ENCODE results near the gene PRM3.
A peak's percentile ranks its signal among the peaks of the same experiment; 100 is the strongest.

PRM3 gene

GRCh38 chr16:11242658-11243057, 30.8 kb downstream of the PRM3 start:
- DNase-seq = no peak

- DNase-seq = no peak
Observed at GRCh38 chr16:11241480-11242204, 31.8 kb downstream of the PRM3 start.

- no peak for DNase-seq
Observed at GRCh38 chr16:11240636-11241473, 32.6 kb downstream of the PRM3 start.

DNA sequence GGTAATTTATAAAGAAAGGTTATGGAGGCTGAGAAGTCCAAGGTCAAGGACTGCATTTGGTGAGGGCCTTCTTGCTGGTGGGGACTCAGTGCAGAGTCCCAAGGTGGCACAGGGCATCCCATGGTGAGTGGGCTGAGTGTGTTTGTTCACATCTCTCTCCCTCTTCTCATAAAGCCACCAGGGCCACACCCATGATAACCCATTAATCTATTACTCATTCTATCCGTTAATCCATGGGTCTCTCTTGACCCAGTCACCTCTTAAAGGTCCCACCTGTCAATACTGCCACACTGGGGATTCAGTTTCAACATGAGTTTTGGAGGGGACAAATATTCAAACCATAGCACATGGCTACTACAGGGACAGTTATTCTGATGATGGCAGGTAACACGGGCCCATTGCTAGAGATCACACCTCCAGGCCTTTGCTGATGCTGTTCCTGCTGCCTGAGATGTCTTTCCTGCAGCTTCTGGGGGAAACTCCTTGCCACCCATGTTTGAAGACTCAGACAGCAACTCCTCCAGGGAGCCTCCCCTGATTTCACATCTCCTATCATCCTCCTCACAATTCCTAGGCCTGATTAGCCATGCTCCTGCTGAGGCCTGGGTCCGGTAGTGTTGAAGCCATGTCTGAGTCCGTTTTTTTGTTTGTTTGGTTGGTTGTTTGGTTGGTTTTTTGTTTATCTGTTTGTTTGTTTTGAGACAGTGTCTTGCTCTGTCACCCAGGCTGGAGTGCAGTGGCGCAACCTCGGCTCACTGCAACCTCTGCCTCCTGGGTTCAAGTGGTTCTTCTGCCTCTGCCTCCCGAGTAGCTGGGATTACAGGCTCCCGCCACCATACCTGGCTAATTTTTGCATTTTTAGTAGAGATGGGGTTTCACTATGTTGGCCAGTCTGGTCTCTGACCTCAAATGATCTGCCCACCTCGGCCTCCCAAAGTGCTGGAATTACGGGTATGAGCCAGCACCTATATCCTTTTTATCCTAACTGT, 33.5 kb downstream of the PRM3 start:
- no peak for DNase-seq

GRCh38 chr16:11238272-11239202, 34.9 kb downstream of the PRM3 start:
- DNase-seq = no peak

GRCh38 chr16:11236461-11237254, 36.8 kb downstream of the PRM3 start:
- no peak for DNase-seq

DNA sequence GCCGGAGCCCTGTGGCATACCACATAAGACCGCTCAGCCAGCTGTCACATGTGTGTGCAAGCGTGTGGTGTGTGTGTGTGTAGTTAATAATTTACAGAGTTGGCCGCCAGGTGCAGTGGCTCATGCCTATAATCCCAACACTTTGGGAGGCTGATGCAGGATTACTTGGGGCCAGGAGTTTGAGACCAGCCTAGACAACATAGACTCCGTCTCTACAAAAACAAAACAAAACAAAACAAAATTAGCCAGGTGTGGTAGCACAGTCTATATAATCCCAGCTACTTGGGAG, 37.8 kb downstream of the PRM3 start:
- DNase-seq = no peak

GRCh38 chr16:11234884-11235702, 38.3 kb downstream of the PRM3 start:
- no peak for DNase-seq

GRCh38 chr16:11233727-11234376, 39.6 kb downstream of the PRM3 start:
- DNase-seq = peak; percentile 70

DNA sequence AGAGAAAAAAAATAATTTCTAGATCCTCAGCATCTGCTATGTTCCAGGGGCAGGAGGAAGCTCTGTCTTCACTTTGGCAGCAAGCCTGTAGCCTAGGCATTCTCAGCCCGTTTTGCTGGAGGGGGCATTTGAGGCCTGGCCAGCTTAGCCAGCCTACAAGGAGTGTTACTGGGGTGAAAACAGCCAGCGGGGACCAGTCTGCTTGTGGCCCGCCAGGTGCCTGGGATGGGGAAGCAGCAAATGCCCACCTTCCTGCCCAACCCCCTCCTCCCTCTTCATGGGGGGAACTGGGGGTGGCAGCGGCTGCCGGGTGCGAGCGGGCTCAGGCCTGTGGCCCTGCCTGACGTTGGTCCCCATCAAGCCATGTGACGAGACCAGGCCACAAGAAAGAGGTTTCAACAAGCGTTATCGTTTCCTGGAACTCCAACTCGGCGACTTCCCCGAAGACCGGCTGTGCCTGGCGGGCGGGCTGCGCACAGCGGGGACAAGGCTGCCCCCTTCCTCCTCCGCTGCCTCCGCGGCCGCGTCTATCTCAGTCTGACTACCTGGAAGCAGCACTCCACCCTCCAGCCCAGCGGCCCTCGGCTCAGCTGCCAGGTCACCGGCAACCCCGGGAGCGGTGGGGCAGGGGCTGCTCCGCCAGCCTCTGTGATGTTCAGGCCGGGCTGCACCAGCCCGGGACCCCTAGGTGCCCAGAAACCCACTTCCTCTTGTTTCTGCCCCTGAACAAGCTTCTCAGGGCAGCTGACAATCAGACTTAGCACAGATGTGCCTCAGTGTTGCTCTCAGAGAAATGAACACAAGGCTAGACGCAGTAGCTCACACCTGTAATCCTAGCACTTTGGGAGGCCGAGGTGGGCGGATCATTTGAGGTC, 40.3 kb downstream of the PRM3 start:
- DNase-seq = peak; percentile 82

DNA sequence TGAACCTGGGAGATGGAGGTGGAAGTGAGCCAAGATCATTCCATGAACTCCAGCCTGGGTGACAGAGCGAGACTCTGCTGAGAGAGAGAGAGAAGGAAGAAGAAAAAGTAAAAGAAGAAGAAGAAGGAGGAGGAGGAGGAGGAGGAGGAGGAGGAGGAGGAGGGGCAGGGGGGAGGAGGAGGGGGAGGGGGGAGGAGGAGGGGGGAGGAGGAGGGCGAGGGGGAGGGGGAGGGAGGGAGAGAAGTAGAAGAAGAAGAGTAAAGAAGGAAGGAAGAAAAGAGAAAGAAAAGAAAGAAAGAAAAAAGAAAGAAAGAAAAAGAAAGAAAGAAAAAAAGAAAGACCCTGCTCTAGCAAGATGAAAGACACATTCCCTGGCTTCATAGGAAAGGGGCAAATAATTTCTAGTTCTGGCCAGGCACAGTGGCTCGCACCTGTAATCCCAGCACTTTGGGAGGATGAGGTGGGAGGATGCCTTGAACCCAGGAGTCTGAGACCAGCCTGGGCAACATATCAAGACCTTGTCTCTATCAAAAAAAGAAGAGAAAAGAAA, 41.1 kb downstream of the PRM3 start:
- DNase-seq = no peak

DNA sequence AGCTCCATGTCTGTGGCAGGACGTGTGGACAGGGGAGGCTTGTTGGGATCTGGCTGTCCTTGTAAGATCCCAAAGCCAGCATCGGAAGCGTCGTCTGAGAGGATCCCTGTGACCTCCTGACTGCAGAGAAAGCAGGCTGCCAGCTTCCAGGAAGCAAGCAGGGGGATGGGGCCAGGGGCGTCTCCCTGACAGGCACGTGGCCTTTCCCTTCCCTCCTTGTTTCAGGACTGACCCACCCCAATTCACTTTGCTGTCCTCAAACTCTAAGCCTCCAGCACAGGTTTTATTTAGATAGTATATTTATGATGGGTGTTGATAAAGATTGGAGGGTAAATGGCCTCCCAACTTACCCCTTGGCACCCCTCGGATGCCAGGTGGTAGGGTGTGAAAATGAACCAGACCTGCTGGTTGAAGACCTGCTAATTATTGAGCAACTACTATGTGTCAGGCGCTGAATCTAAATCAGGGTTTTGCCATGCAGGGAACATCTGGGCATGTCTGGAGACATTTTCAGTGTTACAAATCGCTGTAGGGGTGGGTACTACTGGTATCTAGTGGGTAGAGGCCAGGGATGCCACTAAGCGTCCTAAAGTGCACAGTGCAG, 42.0 kb downstream of the PRM3 start:
- DNase-seq = no peak

DNA sequence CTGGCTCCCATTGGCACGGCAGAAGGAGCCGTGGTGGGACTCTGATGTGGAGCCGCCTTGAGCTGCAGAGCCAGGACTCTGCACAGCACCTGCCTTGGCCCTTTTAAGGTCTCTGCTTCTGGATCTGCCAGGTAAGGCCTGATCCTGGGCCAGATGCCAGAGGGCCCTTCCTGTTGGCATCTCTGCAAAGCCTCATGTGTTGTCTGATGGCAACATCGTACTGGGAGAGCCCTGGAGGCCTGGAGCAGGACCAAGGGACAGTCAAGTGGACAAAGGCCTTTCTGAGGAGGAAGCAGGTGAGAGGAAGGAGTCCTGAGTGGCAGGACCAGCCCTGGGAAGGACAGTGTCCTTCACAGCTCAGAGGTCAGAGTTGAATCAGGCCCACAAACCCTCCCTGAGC, 43.5 kb downstream of the PRM3 start:
- no peak for DNase-seq

GRCh38 chr16:11229432-11229831, 44.0 kb downstream of the PRM3 start:
- DNase-seq = no peak

DNA sequence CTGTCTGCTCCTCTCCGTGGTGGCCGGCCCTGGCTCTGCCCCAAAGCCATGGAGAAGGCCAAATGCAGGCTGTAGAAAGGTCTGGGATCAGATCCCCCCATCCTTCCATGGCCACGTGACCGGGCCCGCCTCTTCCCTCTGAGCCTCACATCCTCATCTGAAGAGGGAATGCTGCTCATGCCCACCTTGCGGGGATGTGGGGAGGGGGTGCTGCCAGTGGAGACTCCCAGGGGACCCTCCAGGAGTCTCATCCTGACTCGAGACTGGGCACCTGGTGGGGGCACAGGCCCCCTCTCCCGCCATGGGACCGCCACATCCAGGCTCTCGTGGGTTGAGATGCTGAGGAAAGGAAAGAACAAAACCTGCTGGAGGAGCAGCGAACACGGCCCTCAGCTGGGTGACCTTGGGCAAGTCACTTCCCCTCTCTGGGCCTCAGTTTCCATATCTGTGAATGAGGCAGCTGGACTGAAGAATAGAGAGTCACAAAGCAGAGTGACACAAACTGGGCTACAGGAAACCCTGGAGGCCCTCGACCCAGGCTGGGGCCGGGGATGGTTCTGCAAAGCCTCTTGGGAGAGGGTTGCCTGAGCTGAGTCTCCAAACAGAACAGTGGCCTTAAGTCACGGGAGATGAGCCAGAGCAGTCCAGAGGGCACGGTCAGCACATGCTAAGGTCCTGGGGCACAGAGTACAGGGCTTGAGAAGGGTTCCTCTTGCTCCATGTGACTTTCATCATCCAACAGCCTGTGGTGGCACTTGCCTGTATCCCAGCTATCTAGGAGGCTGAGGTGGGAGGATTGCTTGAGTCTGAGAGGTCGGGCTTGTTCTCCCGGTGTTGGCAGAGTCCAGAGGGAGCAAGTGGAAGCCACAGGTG, 47.5 kb downstream of the PRM3 start:
- DNase-seq = no peak

DNA sequence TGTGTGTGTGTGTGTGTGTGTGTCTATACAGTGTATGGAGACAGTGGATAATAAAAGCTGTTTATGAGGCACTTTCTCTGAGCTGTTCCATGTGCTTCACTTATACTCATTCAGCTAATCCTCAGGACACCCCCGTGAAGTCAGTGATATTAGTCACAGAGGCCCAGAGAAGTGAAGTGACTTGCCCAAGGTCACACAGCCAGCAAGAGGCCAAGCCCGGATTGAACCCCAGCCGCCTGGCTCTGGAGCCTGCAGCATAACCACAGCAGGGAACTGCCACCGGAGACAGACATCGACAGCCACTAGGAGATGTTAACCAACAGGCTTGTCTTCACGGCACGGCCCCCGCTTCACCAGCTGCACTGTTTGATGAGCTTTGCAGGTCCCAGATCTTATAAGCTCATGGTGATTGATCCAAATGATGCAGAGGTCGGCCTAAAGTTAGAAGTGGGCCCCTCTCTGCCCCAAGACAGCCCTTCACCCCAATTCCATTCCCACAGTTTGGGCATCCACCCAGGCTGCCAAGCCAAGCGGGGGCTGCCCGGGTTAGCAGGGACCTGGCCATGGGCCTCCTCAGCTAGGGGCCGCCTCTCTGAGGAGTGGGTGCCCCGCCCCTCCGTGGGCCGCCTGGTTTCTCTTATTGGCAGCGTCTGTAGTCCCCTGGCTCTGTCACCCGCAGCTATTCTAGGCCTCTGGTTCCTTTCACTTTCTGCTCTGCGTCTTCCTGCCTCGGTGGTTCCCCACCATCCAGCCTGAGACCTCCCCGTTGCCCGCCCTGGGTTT, 48.3 kb downstream of the PRM3 start:
- DNase-seq = peak; percentile 89
